Endodermal cell (in vitro differentiated cells): Measurements from ENCODE around the gene MYRIP. TPM values are rescaled to one million over a fixed set of nuclear protein-coding genes. Genes with fewer than 3 reads are reported as not detected.

Experiments
- DNase-seq: peaks from one replicate; pipeline ENCODE4 v3.0.0-alpha.2; 2017
- H3K27ac ChIP-seq: 2 replicates; pipeline ENCODE4 v1.5.1; 2013; ENCODE audit warnings: mild to moderate bottlenecking, low read depth, low read length, moderate library complexity
- H3K27me3 ChIP-seq: 2 replicates; pipeline ENCODE4 v1.6.1; 2013; ENCODE audit warnings: mild to moderate bottlenecking, low read length, moderate library complexity; ENCODE audit not compliant: insufficient read depth, control insufficient read depth, poor library complexity, severe bottlenecking
- H3K36me3 ChIP-seq: 2 replicates; pipeline ENCODE4 v1.7.0; 2013; ENCODE audit warnings: mild to moderate bottlenecking, low read length, moderate library complexity; ENCODE audit not compliant: control insufficient read depth, insufficient read depth
- H3K4me1 ChIP-seq: one replicate; pipeline ENCODE4 v1.7.0; 2013; ENCODE audit warnings: low read length; ENCODE audit not compliant: control insufficient read depth, insufficient read depth
- H3K4me3 ChIP-seq: 2 replicates; pipeline ENCODE4 v1.5.1; 2013; ENCODE audit warnings: mild to moderate bottlenecking, low read length, moderate library complexity
- H3K9ac ChIP-seq: 2 replicates; pipeline ENCODE4 v1.6.1; 2013; ENCODE audit warnings: mild to moderate bottlenecking, low read length, moderate library complexity; ENCODE audit not compliant: poor library complexity, severe bottlenecking; ENCODE audit errors: extremely low read depth
- H3K9me3 ChIP-seq: 2 replicates; pipeline ENCODE4 v1.6.1; 2013; ENCODE audit warnings: mild to moderate bottlenecking, low read length, moderate library complexity; ENCODE audit not compliant: control insufficient read depth
- H3K27ac Mint-ChIP-seq: 2 replicates; pipeline ENCODE4 v1.8.0; 2020; ENCODE audit warnings: mixed read lengths
- H3K27me3 Mint-ChIP-seq: 2 replicates; pipeline ENCODE4 v1.8.0; 2021; ENCODE audit warnings: mild to moderate bottlenecking, mixed read lengths; ENCODE audit not compliant: insufficient read depth
- H3K36me3 Mint-ChIP-seq: 2 replicates; pipeline ENCODE4 v1.8.0; 2020; ENCODE audit warnings: low read depth, mixed read lengths
- H3K4me1 Mint-ChIP-seq: 2 replicates; pipeline ENCODE4 v1.8.0; 2020; ENCODE audit warnings: mixed read lengths
- H3K4me3 Mint-ChIP-seq: 2 replicates; pipeline ENCODE4 v1.8.0; 2020; ENCODE audit warnings: mild to moderate bottlenecking, moderate library complexity, mixed read lengths
- H3K9me3 Mint-ChIP-seq: 2 replicates; pipeline ENCODE4 v1.8.0; 2020; ENCODE audit warnings: mild to moderate bottlenecking, mixed read lengths
- WGBS, 2 experiments: methylation state at CpG; one replicate each; pipeline versions ENCODE4 v1.1.5 to v1.1.7; 2013; ENCODE audit warnings: missing lambda C conversion rate in 2 of 2, mixed read lengths in 1 of 2; ENCODE audit not compliant: insufficient coverage in 1 of 2, insufficient read length in 1 of 2; 5-methylcytosine and 5-hydroxymethylcytosine counted together
- long read RNA-seq, 4 experiments: library from polyadenylated mRNA in 2 of 4; library from RNA in 1 of 4; library from capped mRNA in 1 of 4; stranded (forward) in 3 of 4; unstranded in 1 of 4; transcript quantifications; one replicate each; pipeline ENCODE4 v2.0.0, GENCODE V29; 2020 to 2021; ENCODE audit warnings: inconsistent platforms in 1 of 4
- polyA plus RNA-seq, 2 experiments: library from polyadenylated mRNA; stranded (reverse); fragments of 50-300 nt; gene quantifications; one replicate each; pipeline ENCODE4 v1.2.3, GENCODE V29; 2013
- total RNA-seq, 2 donors: library from RNA; stranded (reverse); fragmentation: NEBNext Ultra II Directional in 1 of 2; extraction: Animal tissue kit (Norgen Biotek cat#: 25700) in 1 of 2; gene quantifications; 2 replicates in 1 of 2; 3 replicates in 1 of 2; pipeline ENCODE4 v1.2.1, GENCODE V29; 2021
- TF ChIP-seq, protein P1 (sequence below): fragments of 200-600 bp; sonication (generic); conservative IDR thresholded peaks from 2 replicates; pipeline ENCODE4 v1.5.0; 2021; ENCODE audit warnings: antibody characterized with exemption, mild to moderate bottlenecking

Gene MYRIP
- total RNA-seq, result 1 to 10 TPM; 4.3 to 4.6 TPM
- 0.64 TPM for polyA plus RNA-seq (2013, experiment 1 of 2)
- 0.95 TPM for polyA plus RNA-seq (2013, experiment 2 of 2)
- long read RNA-seq, experiment 1, result 0 reads
- long read RNA-seq, experiment 2, partial matches to known transcripts, result 4 of 9 reads
- long read RNA-seq, experiment 2, other reads (novel, unspliced or antisense), result 3 of 9 reads
- long read RNA-seq, experiment 3, full-length matches to known transcripts, result 6 of 15 reads
- long read RNA-seq, experiment 3, partial matches to known transcripts, result 4 of 15 reads
- long read RNA-seq, experiment 3, other reads (novel, unspliced or antisense), result 5 of 15 reads
- long read RNA-seq, experiment 4, result 0 reads

DNA sequence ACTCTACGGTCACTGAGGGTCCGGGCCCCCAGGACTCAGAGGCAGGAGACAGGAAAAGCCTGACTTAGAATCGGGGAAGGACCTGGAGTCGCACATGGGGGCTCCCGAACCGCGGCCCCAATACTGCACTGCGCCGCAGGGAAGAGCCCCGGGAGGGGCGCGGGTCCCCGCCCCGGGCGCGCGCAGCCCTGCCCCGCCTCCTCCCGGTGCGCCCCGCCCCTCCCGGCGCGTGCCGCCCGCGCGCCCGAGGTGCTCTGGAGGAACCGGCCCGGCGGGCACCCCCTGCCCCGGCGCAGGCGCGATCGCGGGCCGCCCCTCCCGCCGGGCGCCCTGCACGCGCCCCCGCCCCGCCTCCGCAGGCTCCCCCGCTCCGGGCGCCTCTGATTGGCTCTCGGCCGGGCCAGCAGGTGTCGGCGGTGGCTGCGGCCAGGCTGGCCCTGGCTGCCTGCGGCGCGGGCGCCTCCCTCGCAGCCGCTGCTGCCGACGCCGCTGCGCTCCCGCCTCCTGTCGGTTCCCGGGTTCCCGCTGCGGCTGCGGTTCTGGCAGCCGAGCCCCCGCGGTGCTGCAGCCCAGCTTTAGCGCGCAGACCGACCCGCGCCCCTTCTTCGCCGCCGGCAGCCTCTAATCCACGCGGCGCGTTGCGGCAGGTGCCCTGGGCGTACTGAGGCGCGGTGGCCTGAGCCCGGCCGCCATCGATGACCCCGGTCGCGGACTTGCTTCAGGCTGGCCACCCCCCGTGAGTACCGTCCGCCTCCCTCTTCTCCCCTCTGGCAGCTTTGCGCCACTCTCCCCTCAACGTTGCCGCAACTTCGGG, at the start of gene MYRIP:
Gene MYRIP (plus strand): TSS at position 429 of the 814 bp plus-strand sequence. CDS start 91,208 bp downstream, outside the sequence.
- Histone ChIP-seq H3K27me3 (peaks cover 72% of the 10 kb centered on the region), H3K4me1 (no peaks in the 10 kb centered on the region), H3K9ac (no peak within 1 kb of the TSS), H3K27ac (no peak within 1 kb of the TSS), H3K4me3 (peak within 1 kb of the TSS; percentile 83), H3K9me3 (no peaks in the 10 kb centered on the region), H3K36me3 (no peaks in the 10 kb centered on the region)
- Mint-ChIP-seq H3K4me1 (peaks cover 14% of the 10 kb centered on the region), H3K27ac (peak within 1 kb of the TSS; percentile 15), H3K36me3 (no peaks in the 10 kb centered on the region), H3K4me3 (peak within 1 kb of the TSS; percentile 68), H3K27me3 (peaks cover 72% of the 10 kb centered on the region), H3K9me3 (no peaks in the 10 kb centered on the region)
- WGBS, 2 experiments, result 0% methylated on average over 13 to 100 of the region's 103 CpGs
- TF ChIP-seq, protein P1, sequence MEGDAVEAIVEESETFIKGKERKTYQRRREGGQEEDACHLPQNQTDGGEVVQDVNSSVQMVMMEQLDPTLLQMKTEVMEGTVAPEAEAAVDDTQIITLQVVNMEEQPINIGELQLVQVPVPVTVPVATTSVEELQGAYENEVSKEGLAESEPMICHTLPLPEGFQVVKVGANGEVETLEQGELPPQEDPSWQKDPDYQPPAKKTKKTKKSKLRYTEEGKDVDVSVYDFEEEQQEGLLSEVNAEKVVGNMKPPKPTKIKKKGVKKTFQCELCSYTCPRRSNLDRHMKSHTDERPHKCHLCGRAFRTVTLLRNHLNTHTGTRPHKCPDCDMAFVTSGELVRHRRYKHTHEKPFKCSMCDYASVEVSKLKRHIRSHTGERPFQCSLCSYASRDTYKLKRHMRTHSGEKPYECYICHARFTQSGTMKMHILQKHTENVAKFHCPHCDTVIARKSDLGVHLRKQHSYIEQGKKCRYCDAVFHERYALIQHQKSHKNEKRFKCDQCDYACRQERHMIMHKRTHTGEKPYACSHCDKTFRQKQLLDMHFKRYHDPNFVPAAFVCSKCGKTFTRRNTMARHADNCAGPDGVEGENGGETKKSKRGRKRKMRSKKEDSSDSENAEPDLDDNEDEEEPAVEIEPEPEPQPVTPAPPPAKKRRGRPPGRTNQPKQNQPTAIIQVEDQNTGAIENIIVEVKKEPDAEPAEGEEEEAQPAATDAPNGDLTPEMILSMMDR, result peak; percentile 21
- peak; percentile 91 for DNase-seq

GRCh38 chr3:39760325-39760724, 49.1 kb upstream of the MYRIP start:
- Histone ChIP-seq H3K4me3 (no peak overlapping the region), H3K27ac (no peak overlapping the region), H3K4me1 (peaks cover 4% of the 10 kb centered on the region), H3K9ac (no peak overlapping the region), H3K27me3 (no peaks in the 10 kb centered on the region), H3K36me3 (no peaks in the 10 kb centered on the region), H3K9me3 (peaks cover 21% of the 10 kb centered on the region)
- no peak for DNase-seq
- H3K4me1 Mint-ChIP-seq, result peaks cover 10% of the 10 kb centered on the region
- WGBS, 2 experiments, result 80% methylated on average over 1 of the region's 1 CpG; no CpG with 5 or more reads in 1 of the 2 experiments
- peaks cover 3% of the 10 kb centered on the region for H3K36me3 Mint-ChIP-seq
- peaks cover 16% of the 10 kb centered on the region for H3K9me3 Mint-ChIP-seq
- H3K27ac Mint-ChIP-seq, result no peak overlapping the region
- H3K4me3 Mint-ChIP-seq, result no peak overlapping the region
- TF ChIP-seq, protein P1, result no peak
- H3K27me3 Mint-ChIP-seq, result no peaks in the 10 kb centered on the region

- Histone ChIP-seq H3K4me3 (no peak overlapping the region), H3K4me1 (peaks cover 4% of the 10 kb centered on the region), H3K9me3 (peaks cover 16% of the 10 kb centered on the region), H3K9ac (no peak overlapping the region), H3K36me3 (no peaks in the 10 kb centered on the region), H3K27me3 (no peaks in the 10 kb centered on the region), H3K27ac (no peak overlapping the region)
- Mint-ChIP-seq H3K4me1 (peaks cover 8% of the 10 kb centered on the region), H3K36me3 (no peaks in the 10 kb centered on the region), H3K4me3 (no peak overlapping the region), H3K27me3 (no peaks in the 10 kb centered on the region), H3K27ac (no peak overlapping the region), H3K9me3 (peaks cover 24% of the 10 kb centered on the region)
- TF ChIP-seq, protein P1, result no peak
- 76 to 92% methylated on average over 1 of the region's 1 CpG for WGBS, 2 experiments
- no peak for DNase-seq
These were observed 46.8 kb upstream of the MYRIP start for GRCh38 chr3:39762537-39763070.
